Left forelimb (tissue), 1 donor: ENCODE measurements around the gene PYGO1.
A peak's percentile ranks its signal among the peaks of the same experiment; 100 is the strongest.
"Not testable (repeated sequence)": the region's sequence is repeated elsewhere in the genome, so short reads cannot be mapped to it uniquely, and the experiment has no call there.

Experiments used
- DNase-seq: peaks from one replicate; pipeline ENCODE4 v3.0.0-alpha.2; 2018; ENCODE audit warnings: low spot score

The PYGO1 gene

GRCh38 chr15:55505407-55505806 lies 82.7 kb downstream of the PYGO1 start:
- DNase-seq = not testable (repeated sequence)

- DNase-seq = no peak
Observed at GRCh38 chr15:55499151-55499550, 89.0 kb downstream of the PYGO1 start.

GRCh38 chr15:55498109-55498938 lies 89.8 kb downstream of the PYGO1 start:
- DNase-seq = peak; percentile 88

- DNase-seq = no peak
Observed at GRCh38 chr15:55496716-55497115, 91.4 kb downstream of the PYGO1 start.

GRCh38 chr15:55494931-55495330 lies 93.2 kb downstream of the PYGO1 start:
- DNase-seq = no peak

GRCh38 chr15:55488952-55489600 lies 99.1 kb downstream of the PYGO1 start:
- DNase-seq = not testable (repeated sequence)
